NT2/D1 (cell line): Measurements from ENCODE around the gene EFCAB14.
"Not testable (repeated sequence)": the region's sequence is repeated elsewhere in the genome, so short reads cannot be mapped to it uniquely, and the experiment has no call there.

Source experiments
- DNase-seq: peaks from one replicate; pipeline ENCODE4 v3.0.0-alpha.2; 2011; ENCODE audit warnings: low read depth, low spot score
- H3K27me3 ChIP-seq: 2 replicates; pipeline ENCODE4 v1.6.0; 2011; ENCODE audit warnings: mild to moderate bottlenecking; ENCODE audit not compliant: insufficient read length, insufficient read depth
- H3K36me3 ChIP-seq: 2 replicates; pipeline ENCODE4 v1.6.1; 2011; ENCODE audit warnings: mild to moderate bottlenecking, low read length, mixed read lengths; ENCODE audit not compliant: insufficient read depth, insufficient read length
- H3K4me1 ChIP-seq: 2 replicates; pipeline ENCODE4 v1.5.1; 2011; ENCODE audit not compliant: insufficient read depth, insufficient read length
- H3K4me3 ChIP-seq: 2 replicates; pipeline ENCODE4 v1.5.1; 2011; ENCODE audit warnings: low read depth; ENCODE audit not compliant: insufficient read length
- H3K9ac ChIP-seq: 2 replicates; pipeline ENCODE4 v1.6.0; 2011; ENCODE audit warnings: low read depth; ENCODE audit not compliant: insufficient read length
- H3K9me3 ChIP-seq: 2 replicates; pipeline ENCODE4 v1.5.1; 2011; ENCODE audit warnings: mild to moderate bottlenecking, low read length; ENCODE audit not compliant: insufficient read depth
- SUZ12 ChIP-seq: IDR thresholded peaks from 2 replicates; pipeline ENCODE4 v1.6.1; 2011; ENCODE audit not compliant: insufficient read length, insufficient read depth; ENCODE audit errors: extremely low read depth
- YY1 ChIP-seq: IDR thresholded peaks from 2 replicates; pipeline ENCODE4 v1.6.1; 2011; ENCODE audit not compliant: insufficient read length, insufficient read depth
- ZNF274 ChIP-seq: IDR thresholded peaks from 2 replicates; pipeline ENCODE4 v1.6.1; 2011; ENCODE audit warnings: mild to moderate bottlenecking, low read depth, low read length

Gene EFCAB14

GRCh38 chr1:46672696-46673095 lies 46.2 kb downstream of the EFCAB14 start:
- Histone ChIP-seq H3K9ac (no peak overlapping the region), H3K27me3 (peaks cover 11% of the 10 kb centered on the region), H3K4me3 (no peak overlapping the region), H3K9me3 (no peaks in the 10 kb centered on the region), H3K36me3 (peaks cover 33% of the 10 kb centered on the region), H3K4me1 (peaks cover 12% of the 10 kb centered on the region)
- DNase-seq = no peak
- TF ChIP-seq ZNF274 = no peak
- TF ChIP-seq YY1 = no peak
- no peak for TF ChIP-seq SUZ12

- no peak within 1 kb of the TSS for H3K9ac ChIP-seq
- no peak within 1 kb of the TSS for H3K4me3 ChIP-seq
- peaks cover 7% of the 10 kb centered on the region for H3K4me1 ChIP-seq
- no peak for DNase-seq
- H3K9me3 ChIP-seq = no peaks in the 10 kb centered on the region
- peaks cover 11% of the 10 kb centered on the region for H3K27me3 ChIP-seq
- TF ChIP-seq SUZ12 (no peak), YY1 (no peak), ZNF274 (no peak)
- peaks cover 22% of the 10 kb centered on the region for H3K36me3 ChIP-seq
Measured at GRCh38 chr1:46671554-46671953, 47.4 kb downstream of the EFCAB14 start, which contains the start of gene TEX38. TSS of gene TEX38 (plus strand) at chr1:46671854. CDS start at chr1:46671935, 81 bp downstream.

GRCh38 chr1:46670134-46670533 lies 48.8 kb downstream of the EFCAB14 start:
- H3K9ac ChIP-seq = no peak overlapping the region
- DNase-seq = no peak
- peaks cover 11% of the 10 kb centered on the region for H3K27me3 ChIP-seq
- H3K4me3 ChIP-seq = no peak overlapping the region
- no peaks in the 10 kb centered on the region for H3K9me3 ChIP-seq
- no peak for TF ChIP-seq ZNF274
- no peak for TF ChIP-seq SUZ12
- TF ChIP-seq YY1 = no peak
- peaks cover 21% of the 10 kb centered on the region for H3K36me3 ChIP-seq
- H3K4me1 ChIP-seq = peaks cover 5% of the 10 kb centered on the region

- peak; percentile 88 for DNase-seq
- TF ChIP-seq ZNF274 (no peak), SUZ12 (no peak), YY1 (peak; percentile 58)
Measured at GRCh38 chr1:46667782-46668760, 50.8 kb downstream of the EFCAB14 start, which contains the start of gene ATPAF1. TSS of gene ATPAF1 (minus strand) at chr1:46668364. CDS start at chr1:46668322, 42 bp downstream.

GRCh38 chr1:46665983-46666382 lies 52.9 kb downstream of the EFCAB14 start:
- Histone ChIP-seq H3K9me3 (no peaks in the 10 kb centered on the region), H3K9ac (no peak overlapping the region), H3K36me3 (peaks cover 28% of the 10 kb centered on the region), H3K4me3 (no peak overlapping the region), H3K4me1 (no peaks in the 10 kb centered on the region), H3K27me3 (peaks cover 11% of the 10 kb centered on the region)
- TF ChIP-seq ZNF274 = no peak
- no peak for DNase-seq

More at GRCh38 chr1:46667782-46668760, 50.8 kb downstream of the EFCAB14 start, which contains the start of gene ATPAF1:
- peak within 1 kb of the TSS; percentile 93 for H3K9ac ChIP-seq
- no peaks in the 10 kb centered on the region for H3K9me3 ChIP-seq
- H3K4me3 ChIP-seq = peak within 1 kb of the TSS; percentile 84
- H3K27me3 ChIP-seq = peaks cover 11% of the 10 kb centered on the region
- peaks cover 2% of the 10 kb centered on the region for H3K4me1 ChIP-seq
- H3K36me3 ChIP-seq = peaks cover 29% of the 10 kb centered on the region

- peaks cover 44% of the 10 kb centered on the region for H3K36me3 ChIP-seq
Measured at GRCh38 chr1:46662919-46663318, 56.0 kb downstream of the EFCAB14 start.

GRCh38 chr1:46660116-46660515 lies 58.8 kb downstream of the EFCAB14 start:
- not testable (repeated sequence) for DNase-seq, H3K4me1 ChIP-seq, H3K9me3 ChIP-seq, H3K9ac ChIP-seq, H3K4me3 ChIP-seq, H3K27me3 ChIP-seq
- H3K36me3 ChIP-seq = peaks cover 60% of the 10 kb centered on the region

More at GRCh38 chr1:46662919-46663318, 56.0 kb downstream of the EFCAB14 start:
- H3K9ac ChIP-seq, H3K4me1 ChIP-seq, DNase-seq, H3K4me3 ChIP-seq, H3K27me3 ChIP-seq, H3K9me3 ChIP-seq: not testable (repeated sequence)
